Measurements from ENCODE around the gene NBAS.

- TF ChIP-seq CTCF (IDR thresholded peaks at IDR 0.05; ENCODE audit: low read depth, low read length) (no peak), EZH2phosphoT487 (IDR thresholded peaks at IDR 0.05; ENCODE audit: low read depth) (no peak)
Measured at GRCh38 chr2:15158532-15158931, 402.6 kb downstream of the NBAS start.
